ENCODE measurements around the gene CRYBA4.

CRYBA4 gene

DNA sequence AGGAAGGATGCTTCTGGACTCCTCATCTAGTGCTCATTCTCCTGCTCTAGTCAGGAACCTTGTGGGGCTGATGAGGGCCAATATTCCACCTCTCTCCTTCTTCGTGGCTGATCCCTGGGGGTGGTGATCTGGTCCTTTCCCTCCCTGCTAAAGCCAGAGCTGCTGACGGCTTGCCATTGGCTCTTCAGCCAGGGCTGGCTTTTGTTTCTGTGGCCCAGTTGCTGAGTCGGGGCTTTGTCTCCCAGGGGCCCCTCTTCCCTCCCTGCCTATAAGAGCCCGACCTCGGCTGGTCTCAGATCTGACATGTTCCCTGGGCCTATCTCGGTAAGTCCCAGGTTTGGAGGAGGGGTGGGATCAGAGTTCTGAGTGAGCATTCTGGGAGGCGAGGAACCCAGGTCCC is at the start of gene CRYBA4:
Gene CRYBA4 (plus strand): TSS at position 301 of the 400 bp plus-strand sequence. CDS start 634 bp downstream, outside the sequence.
- DNase-seq, result no peak

DNA sequence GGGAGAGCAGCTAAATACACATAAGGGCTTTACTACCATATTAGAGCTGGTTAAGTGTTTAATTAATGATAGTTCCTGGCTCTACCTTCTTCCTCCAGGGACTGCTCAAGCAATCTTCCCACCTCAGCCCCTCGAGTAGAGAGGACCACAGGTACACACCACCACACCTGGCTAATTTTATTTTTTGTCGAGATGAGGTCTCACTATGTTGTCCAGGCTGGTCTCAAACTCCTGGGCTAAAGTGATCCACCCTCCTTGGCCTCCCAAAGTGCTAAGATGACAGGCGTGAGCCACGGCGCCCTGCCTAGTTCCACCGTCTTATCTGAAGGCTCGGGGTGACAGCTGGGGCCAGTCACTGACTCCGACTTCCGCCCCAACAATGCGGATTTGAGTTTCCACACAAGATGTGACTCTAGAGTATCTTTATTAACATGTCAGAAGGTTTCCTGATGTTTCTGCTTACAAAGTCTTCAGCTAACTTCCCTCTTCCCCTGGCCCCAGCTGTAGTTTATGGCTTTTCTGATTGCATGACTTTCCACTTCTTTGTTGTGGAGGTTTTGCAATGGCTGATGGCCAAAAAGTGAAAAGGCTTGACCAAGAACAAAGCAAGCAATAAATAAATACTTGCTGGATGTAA is 48.6 kb upstream of the CRYBA4 start:
- DNase-seq, result no peak

DNA sequence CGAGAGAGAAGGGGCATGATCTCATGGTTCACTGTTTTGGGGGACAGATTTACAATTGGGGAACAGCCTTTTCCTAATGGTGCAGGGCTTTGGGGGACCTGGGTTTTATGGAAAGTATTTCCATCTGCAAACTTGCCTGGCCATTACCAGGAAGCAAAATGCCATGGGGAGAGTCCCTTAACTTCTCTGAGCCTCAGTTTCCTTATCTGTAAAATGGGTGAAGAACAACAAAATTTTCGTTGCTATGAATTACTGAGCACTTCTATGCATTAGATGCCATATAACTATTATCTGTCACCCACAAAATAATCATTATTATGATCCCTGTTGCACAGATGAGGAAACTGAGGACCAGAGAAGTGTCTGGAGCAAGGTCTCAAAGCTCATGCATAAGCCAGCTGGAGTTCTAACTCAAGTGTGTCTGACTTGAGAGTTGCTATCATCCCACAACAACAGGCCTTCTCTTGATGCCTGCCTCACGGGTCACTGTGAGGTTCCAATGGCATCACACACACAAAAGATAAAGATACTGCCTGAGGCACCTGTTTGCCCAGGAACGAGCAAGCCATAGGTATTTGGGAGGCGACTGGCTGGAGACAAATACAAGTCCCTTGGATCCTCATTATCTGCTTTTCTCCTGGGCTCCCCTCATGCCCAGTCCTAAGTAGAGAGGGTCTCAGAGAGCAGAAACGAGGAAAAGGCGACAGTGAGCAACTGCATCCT is 47.6 kb upstream of the CRYBA4 start:
- no peak for DNase-seq

DNA sequence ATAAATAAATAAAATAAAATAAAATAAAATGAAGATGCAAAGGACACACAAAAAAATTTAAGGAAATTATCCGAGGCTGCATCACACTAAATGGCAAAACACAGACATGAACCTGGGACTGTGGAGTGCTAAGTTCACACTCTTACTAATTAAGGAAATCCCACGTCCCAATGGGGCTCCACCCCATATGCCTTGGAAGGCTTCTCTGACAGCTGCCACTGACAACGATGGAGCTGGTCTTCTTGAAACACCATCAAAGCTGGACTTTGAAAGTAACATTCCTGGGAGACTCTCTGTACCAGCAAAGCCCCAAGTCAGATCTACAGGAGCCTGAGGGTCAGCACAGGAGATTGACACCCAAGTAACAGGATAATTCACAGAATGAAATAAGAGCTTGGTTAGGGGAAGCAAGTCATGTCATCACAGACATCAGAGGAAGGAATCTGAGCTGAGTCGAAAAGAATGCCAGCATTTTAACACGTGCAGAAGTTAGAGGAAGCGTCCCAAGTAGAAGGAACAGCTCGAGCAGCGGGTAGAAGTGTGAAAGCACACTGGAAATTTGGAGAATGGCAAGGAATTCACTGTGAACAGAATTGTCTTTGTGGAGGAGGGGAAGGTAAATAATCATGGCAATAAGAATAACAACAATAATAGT is 45.6 kb upstream of the CRYBA4 start:
- DNase-seq, result no peak

DNA sequence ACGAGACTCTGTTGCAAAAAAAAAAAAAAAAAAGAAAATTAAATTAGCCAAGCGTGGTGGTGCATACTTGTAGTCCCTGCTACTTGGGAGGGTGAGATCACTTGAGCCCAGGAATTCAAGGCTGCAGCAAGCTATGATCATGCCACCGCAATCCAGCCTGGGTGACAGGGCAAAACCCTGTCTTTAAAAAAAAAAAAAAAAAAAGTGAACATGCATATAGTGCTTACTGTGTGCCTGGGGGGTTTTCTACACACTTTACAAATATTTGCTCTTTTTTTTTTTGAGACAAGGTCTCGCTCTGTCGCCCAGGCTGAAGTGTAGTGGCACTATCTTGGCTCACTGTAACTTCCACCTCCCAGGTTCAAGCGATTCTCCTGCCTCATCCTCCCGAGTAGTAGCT is 44.7 kb upstream of the CRYBA4 start:
- DNase-seq, result no peak

DNA sequence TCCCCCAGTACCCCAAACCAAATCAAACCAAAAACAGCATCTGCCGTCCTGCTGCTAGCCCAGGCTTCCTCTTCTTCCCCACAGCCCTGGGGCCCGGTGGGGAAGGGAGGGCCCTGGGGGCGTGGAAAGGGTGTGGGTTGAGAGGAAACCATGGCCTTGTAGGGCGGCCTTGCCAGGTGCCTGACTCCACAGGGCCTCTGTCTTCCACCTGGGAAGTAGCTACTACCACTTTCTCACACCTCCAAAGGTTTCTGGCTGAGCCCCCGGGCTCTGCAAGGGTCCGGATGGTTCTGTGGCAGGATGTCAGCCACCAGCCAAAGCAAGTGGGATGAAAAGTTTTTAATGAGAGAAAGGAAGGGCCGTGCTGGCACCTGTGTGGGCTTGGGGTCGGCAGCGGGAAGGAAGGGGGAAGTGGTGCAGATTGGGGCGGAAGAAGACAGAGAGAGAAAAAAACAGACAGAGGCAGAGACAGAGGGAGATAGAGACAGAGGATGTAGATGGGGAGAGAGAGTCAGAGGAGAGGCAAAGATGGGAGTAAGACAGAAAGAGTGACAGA is 42.4 kb upstream of the CRYBA4 start:
- peak; percentile 70 for DNase-seq

DNA sequence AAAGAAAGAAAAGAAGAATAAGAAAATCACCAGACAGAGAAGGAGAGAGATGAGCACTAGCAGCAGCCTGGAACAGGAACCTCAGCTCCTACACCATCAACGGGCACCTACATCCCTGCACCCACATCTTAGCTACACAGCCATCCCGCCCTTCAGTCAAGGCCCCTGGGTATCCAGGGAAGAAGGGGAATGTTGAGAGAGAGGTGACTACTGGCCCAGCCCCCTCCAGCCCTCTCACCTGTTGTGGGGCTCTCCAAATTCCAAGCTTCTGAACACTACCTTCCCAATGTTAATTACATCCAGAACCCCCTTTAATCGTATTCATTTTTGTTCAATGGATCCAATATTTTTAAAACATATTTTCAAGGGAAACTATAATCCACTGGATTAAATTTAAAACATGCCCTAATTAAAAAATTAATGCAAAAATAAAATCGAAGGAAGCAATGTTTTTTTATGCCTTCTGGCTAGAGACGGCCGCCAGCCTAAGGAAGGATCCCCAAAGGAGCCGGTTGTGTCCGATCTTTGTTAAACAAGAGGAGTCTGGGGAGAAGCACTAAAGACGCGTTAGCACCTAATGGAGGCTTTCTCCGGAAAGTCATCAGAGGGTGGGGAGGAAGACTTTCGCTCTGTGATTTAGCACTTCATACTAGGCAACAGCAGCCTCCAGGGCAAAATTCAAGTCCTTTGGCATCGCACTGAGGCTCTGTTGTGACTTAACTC is 41.4 kb upstream of the CRYBA4 start:
- DNase-seq, result no peak

DNA sequence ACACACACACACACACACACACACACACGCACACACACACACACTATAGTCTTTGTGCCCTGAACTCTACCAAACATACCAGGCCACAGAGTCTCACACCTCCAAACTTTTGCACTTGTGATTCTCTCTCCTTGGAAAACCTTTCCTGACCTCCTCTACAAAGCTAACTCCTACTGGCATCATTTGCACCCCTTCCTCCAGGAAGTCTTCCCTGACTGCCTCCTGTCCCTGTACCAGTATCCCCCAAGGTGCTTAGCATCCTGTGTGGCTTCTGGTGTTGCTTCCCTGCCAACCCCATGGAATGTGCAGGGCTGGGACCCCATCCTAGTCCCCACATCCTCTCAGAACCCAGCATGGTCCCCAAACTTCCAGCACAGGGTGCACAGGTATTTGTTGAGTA is 40.7 kb upstream of the CRYBA4 start:
- DNase-seq, result no peak

DNA sequence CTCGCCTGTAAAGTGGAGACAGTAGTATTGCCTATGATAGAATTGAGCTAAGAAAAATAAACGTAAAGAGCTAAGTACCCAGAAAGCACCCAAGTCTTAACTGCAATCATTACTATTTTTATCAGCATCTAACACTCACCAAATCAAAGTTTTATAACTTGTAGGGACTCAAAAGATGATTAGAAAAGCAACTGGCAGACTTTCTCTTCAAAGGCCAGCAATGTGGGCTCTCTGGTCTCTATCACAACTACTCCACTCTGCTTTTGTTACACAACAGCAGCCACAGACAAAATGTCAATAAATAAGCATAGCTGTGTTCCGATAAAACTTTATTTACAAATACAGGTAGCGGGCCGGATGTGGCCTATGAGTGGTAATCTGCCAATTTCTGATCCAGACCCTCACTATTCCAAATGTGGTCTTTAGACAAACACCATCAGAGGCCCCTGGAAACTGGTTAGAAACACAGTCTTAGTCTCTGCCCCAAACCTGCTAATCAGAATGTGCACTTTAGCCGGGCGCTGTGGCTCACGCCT is 40.1 kb upstream of the CRYBA4 start:
- no peak for DNase-seq

DNA sequence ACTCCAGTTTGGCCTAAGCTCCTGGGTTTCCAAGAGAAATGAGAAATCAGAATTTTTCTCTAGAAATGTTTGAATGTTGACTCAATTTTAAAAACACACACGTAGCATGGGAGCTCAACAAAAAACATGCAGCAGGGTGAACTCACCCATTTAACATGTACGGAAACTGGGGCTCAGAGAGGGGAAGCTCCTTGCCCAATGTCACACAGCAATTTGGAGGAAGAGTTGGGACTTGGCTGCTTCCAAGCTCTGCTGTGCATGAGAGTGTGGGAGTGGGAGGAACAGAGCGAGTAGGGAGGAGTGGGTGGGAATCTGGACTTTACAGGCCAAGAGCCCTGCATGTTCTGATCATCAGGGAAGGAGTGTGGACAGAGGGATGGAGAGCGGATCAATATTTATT is 37.8 kb upstream of the CRYBA4 start:
- DNase-seq, result no peak

DNA sequence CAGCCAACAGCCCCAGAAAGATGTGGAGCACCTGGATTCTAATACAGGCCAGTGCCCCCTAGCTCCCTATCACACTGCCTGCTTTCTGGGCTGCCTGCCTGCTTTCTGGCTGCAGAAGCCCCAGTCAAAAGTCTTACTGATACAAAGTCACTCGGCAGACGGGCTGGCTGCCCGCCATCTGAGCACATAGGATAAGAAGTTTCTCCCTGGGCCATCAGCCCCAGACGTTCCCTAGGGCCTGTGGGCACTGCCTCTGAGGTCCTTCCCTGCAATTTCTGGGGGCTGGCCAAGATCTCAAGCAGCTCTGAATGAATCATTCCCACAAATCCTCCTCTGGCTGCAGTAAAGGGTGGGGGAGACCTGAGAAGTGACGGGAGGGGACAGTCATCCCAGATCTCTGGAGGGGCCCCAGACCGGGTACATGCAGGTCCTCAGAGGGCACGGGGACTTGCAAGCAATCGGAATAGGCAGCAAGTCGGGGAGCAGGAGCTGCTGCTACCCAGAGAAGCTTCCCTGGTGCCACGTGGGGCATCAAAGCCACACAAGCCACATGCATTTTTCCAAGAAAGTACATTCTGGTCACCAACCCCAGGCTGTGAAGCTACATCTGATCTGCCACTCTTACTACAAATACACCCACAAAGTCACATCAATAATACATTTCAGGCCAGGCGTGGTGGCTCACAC is 36.5 kb upstream of the CRYBA4 start:
- DNase-seq, result peak; percentile 40

DNA sequence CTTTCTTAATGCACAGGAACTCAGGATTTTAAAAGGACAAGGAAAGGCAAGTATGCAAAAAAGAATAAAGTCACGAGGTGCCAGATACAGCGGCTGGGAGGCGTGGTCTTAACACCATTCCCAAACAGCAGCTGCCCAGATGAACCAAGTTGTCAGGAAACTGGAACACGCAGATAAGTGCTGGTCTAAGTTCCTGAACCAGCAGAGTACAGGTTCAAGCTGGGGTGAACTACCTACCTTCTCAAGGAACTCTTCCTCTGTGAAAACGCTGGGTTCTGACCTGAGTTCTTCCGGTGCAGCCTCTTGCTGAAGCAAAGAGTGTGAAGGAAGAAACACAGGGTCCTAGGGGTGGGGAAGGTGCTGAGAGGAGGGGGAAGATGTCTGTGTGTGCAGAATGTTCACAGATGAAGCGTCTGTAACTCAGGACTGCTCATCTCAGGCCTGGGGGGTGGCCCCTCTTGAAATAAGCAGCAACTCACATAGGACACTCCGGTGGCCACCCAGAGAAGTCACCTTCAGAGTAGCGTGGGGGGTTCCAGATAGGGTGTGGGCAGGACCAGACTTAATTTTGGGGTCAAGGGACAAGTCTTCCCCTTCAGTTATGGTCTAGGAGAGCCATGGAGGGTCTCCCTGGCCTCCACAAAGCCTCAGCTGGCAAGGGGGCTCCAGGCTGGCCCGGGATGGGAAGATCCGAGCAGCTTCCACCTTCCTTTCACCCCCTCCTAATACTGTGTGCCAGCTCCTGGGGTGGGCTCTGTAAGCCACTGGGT is 35.0 kb upstream of the CRYBA4 start:
- peak; percentile 39 for DNase-seq

DNA sequence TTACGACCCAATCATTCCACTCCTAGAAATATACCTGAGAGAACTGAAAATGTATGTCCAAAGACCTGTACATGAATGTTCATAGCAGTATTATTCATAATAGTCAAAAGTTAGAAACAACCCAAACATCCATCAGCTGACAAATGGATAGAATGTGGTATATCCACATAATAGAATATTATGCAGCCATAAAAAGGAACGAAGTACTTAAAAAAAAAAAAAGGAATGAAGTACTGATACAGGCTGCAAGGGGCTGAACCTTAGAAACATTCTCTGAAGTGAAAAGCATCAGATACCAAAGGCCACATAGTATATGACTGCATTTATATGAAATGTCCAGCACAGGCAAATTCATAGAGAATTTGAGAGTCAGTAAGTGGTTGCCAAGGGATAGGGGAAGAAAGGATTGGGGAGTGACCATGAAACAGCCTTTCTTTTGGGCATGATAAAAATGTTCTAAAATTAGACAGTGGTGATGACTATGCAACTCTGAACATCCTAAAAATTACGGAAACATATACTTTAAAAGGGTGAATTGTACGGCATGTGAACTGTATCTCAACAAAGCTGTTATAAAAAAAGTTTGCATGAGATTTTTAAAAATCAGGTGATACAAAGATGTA is 33.7 kb upstream of the CRYBA4 start:
- no peak for DNase-seq

DNA sequence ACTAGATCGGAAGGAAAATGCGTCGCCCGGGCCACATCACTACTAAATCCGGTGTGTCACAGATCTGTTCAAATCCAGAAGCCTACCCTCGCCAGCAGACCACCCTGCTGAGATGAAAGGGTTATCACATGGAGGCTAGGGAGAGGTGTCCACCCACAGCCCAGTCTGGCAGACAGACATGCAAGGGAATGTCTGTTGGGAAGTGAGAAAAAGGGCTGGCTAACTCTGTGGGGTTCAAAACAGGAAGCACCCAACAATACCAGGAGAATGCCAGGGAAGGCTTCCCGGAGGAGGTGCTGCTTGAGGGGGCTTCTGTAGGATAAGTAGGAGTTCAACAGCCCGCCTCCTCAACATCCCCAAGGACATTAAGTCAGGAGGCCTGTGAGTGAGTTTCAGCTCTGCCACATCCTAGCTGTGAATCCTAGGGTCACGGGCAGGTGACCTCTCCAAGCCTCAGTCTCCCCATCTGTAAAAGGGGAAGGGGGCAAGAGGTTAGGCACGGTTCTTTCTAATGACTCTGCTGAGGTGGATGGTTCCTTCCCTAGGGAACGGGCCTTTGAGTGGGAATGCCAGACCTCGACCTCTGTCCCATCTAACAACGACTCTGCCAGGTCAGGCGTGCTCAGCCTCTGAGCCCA is 32.9 kb upstream of the CRYBA4 start:
- peak; percentile 38 for DNase-seq

DNA sequence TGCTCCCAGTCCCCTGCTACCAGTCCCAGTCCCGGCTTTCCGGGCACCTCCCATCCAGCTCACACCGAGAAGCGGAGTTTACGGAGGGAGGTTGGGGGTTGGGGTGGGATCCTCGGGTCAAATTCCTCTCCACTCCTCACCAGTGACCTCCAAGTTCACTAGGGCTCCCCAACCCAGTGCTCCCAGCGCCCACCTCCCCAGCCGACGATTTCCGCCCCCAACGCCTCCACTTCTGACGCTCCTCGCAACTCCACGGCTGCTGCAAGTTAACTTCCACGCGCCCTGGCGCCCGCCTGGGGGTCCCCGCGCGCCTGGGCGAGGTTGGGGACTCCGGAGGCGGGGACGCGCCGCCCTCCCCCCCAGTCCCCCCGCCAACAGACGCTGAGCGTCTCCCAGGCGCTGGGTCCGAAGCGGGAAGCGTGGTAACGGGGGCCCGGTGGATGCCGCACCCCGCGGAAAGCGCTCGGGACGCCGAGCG is 32.4 kb upstream of the CRYBA4 start:
- DNase-seq, result peak; percentile 58

DNA sequence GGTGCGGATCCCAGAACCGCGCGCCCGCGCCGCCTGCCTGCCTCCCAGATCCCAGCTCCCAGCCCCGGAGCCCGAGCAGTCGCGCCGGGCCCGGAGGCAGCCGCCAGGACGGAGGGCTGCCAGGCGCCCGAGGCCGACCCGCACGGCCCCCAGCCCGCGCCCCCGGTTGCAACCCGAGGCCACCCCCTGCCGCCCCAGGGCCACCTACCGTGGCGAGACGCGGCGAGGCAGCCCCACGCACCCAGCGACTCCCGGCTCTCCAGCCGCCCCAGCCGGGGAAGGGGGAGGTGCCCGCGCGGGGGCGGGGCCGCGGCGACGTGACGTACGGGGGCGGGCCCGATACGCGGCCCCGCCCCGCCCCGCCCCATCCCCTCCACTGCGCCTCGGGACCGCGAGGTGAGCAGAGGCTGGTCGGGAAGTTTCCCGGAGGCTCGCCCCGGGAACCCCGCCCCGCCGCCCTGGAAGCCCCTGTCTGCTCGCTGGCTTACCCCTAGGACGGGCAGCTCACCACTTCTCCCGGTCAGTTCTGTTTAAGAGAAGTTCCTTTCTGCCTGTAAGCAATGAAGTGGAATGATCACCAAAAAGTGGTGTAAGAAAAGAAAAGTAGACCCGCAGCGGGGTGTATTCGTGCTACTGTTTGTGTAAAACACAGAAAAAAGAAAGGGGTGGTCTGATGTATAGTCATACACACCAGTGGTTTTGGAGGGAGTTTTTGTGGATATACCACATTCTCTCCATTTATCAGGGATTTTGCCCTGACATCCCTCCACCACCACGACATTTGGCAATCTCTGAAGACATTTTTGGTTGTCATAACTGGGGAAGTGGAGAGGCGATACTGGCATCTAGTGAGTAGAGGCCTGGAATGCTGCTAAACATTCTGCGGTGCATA is 31.7 kb upstream of the CRYBA4 start, which contains the start of gene TPST2:
Gene TPST2 (minus strand): TSS at position 288 of the 892 bp plus-strand sequence. CDS start 48,502 bp downstream, outside the sequence.
- peak; percentile 82 for DNase-seq

DNA sequence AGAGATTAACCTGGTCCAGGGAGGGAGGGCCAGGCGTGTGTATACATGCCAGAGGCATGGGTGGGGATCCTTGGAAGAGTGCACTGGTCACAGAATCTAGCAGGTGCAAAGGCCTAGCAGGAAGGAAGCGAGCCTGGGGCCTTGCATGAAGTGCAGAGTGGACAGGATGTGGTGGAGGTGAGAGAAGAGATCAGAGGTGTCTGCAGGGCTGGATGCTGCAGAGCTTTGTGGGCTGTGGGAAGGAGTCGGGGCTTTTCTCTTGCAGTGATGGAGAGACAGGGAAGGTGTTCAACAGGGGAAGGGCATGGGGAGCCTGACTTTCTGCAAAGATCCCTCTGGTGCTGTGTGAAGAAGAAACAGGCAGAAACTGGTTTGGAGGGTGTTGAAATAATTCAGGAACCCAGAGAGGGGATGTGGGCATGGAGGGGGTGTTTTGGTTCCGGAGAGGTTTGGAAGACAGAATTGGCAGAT is 29.3 kb upstream of the CRYBA4 start:
- peak; percentile 63 for DNase-seq

DNA sequence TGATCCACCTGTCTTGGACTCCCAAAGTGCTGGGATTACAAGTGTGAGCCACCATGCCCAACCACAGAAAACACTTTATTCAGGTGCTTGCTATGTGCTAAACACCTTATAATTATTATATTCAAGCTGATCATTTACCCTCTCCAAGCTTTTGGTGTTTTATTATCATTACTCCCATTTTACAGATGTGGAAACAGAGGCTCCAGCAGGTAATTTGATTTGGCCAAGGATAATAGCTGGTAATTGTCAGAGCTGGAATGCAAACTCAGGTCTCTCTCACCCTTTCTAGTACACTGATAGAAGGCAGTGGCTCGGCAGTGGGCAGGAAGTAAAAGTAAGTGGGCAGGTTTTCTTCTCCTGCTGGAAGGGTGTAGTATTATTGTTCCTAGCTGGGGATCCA is 28.0 kb upstream of the CRYBA4 start:
- no peak for DNase-seq

DNA sequence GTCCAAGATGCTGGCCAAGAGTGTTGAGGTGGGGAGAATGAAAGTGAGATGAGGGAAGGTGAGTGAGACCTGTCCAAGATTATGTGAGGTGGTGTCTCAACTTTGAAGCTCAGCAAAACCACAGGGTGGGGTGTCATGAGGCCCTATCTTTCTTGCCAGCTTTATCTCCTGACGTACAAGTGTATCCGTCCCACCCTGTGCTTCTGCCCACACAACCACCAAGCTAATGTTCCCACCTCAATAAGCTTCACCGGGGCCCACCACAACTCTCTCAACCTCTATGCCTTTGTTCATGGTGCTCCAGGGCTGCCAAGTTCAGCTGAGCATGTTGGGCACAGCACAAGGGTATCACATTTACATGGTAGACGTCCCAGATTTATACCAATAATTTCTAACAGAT is 24.7 kb upstream of the CRYBA4 start:
- peak; percentile 61 for DNase-seq

All from stimulated activated CD8-positive, alpha-beta memory T cell treated with anti-CD3 and anti-CD28 coated beads, Interleukin-4, amount 100 ng/mL, for 48 hours (primary cell).